Parathyroid adenoma (tissue), 2 donors: ENCODE data around the gene NCCRP1.

Source experiments
- H2AFZ ChIP-seq: fragments of 300-600 bp; sonication (generic); one replicate; pipeline ENCODE4 v1.7.0; 2017; ENCODE audit warnings: antibody characterized with exemption, mild to moderate bottlenecking
- H3K27ac ChIP-seq: fragments of 300-600 bp; sonication (generic); one replicate; pipeline ENCODE4 v1.7.0; 2017
- H3K27me3 ChIP-seq: fragments of 300-600 bp; sonication (generic); one replicate; pipeline ENCODE4 v1.7.0; 2017; ENCODE audit warnings: low read length; ENCODE audit not compliant: control insufficient read depth, insufficient read depth
- H3K36me3 ChIP-seq: fragments of 300-600 bp; sonication (generic); one replicate; pipeline ENCODE4 v1.7.0; 2017; ENCODE audit warnings: low read length; ENCODE audit not compliant: control insufficient read depth, insufficient read depth
- H3K4me1 ChIP-seq: fragments of 300-600 bp; sonication (generic); one replicate; pipeline ENCODE4 v1.7.0; 2017; ENCODE audit warnings: control low read depth
- H3K4me2 ChIP-seq: fragments of 300-600 bp; sonication (generic); one replicate; pipeline ENCODE4 v1.7.0; 2017; ENCODE audit warnings: low read length
- H3K4me3 ChIP-seq: fragments of 300-600 bp; sonication (generic); one replicate; pipeline ENCODE4 v1.7.0; 2017; ENCODE audit warnings: low read depth, low read length
- H3K79me2 ChIP-seq: fragments of 300-600 bp; sonication (generic); one replicate; pipeline ENCODE4 v1.7.0; 2017; ENCODE audit warnings: control low read depth
- H3K9ac ChIP-seq: fragments of 300-600 bp; sonication (generic); one replicate; pipeline ENCODE4 v1.7.0; 2017; ENCODE audit warnings: mild to moderate bottlenecking
- H3K9me3 ChIP-seq: fragments of 300-600 bp; sonication (generic); one replicate; pipeline ENCODE4 v1.7.0; 2017; ENCODE audit warnings: low read length; ENCODE audit not compliant: control insufficient read depth
- CTCF ChIP-seq: fragments of 300-600 bp; sonication (generic); IDR thresholded peaks from one replicate; pipeline ENCODE4 v1.7.0; 2017; ENCODE audit warnings: antibody characterized with exemption, mild to moderate bottlenecking
- donor health status: primary hyperparathyroidism.

Gene NCCRP1

GRCh38 chr19:39150807-39151600 lies 45.8 kb upstream of the NCCRP1 start:
- peaks cover 46% of the 10 kb centered on the region for H3K4me1 ChIP-seq
- H3K9me3 ChIP-seq: no peaks in the 10 kb centered on the region
- no peak overlapping the region for H3K4me3 ChIP-seq
- peaks cover 63% of the 10 kb centered on the region for H3K79me2 ChIP-seq
- no peak overlapping the region for H3K27ac ChIP-seq
- no peak overlapping the region for H2AFZ ChIP-seq
- no peak overlapping the region for H3K4me2 ChIP-seq
- no peaks in the 10 kb centered on the region for H3K36me3 ChIP-seq
- no peak overlapping the region for H3K9ac ChIP-seq
- TF ChIP-seq CTCF: no peak
- no peaks in the 10 kb centered on the region for H3K27me3 ChIP-seq

GRCh38 chr19:39152066-39152465 lies 44.7 kb upstream of the NCCRP1 start:
- Histone ChIP-seq H3K4me2 (no peak overlapping the region), H3K79me2 (peaks cover 70% of the 10 kb centered on the region), H3K36me3 (no peaks in the 10 kb centered on the region), H3K9me3 (no peaks in the 10 kb centered on the region), H3K27ac (no peak overlapping the region), H3K4me3 (no peak overlapping the region), H3K9ac (no peak overlapping the region), H3K4me1 (peaks cover 44% of the 10 kb centered on the region), H2AFZ (no peak overlapping the region), H3K27me3 (no peaks in the 10 kb centered on the region)
- TF ChIP-seq CTCF: no peak

GRCh38 chr19:39154100-39154628 lies 42.6 kb upstream of the NCCRP1 start:
- H2AFZ ChIP-seq: peak overlapping the region; percentile 54
- H3K36me3 ChIP-seq: no peaks in the 10 kb centered on the region
- peaks cover 50% of the 10 kb centered on the region for H3K4me1 ChIP-seq
- H3K9ac ChIP-seq: no peak overlapping the region
- H3K4me3 ChIP-seq: peak overlapping the region; percentile 28
- H3K27me3 ChIP-seq: no peaks in the 10 kb centered on the region
- H3K4me2 ChIP-seq: peak overlapping the region; percentile 56
- H3K9me3 ChIP-seq: no peaks in the 10 kb centered on the region
- H3K27ac ChIP-seq: peak overlapping the region; percentile 81
- no peak for TF ChIP-seq CTCF
- H3K79me2 ChIP-seq: peaks cover 83% of the 10 kb centered on the region

GRCh38 chr19:39154629-39155100 lies 42.1 kb upstream of the NCCRP1 start:
- H3K4me3 ChIP-seq: peak overlapping the region; percentile 28
- no peak overlapping the region for H3K9ac ChIP-seq
- H3K4me2 ChIP-seq: peak overlapping the region; percentile 56
- peak; percentile 34 for TF ChIP-seq CTCF
- H3K9me3 ChIP-seq: no peaks in the 10 kb centered on the region
- no peaks in the 10 kb centered on the region for H3K27me3 ChIP-seq
- no peaks in the 10 kb centered on the region for H3K36me3 ChIP-seq
- H3K4me1 ChIP-seq: peaks cover 50% of the 10 kb centered on the region
- H2AFZ ChIP-seq: peak overlapping the region; percentile 54
- H3K79me2 ChIP-seq: peaks cover 84% of the 10 kb centered on the region
- H3K27ac ChIP-seq: peak overlapping the region; percentile 81
